Measurements from ENCODE around the gene POU4F2.

The POU4F2 gene

GRCh38 chr4:146638786-146639505 lies at the start of gene POU4F2:
Gene POU4F2, plus strand, starts transcription at chr4:146638893. Its CDS starts 248 bp downstream, at chr4:146639141.
- no peak for DNase-seq

DNA sequence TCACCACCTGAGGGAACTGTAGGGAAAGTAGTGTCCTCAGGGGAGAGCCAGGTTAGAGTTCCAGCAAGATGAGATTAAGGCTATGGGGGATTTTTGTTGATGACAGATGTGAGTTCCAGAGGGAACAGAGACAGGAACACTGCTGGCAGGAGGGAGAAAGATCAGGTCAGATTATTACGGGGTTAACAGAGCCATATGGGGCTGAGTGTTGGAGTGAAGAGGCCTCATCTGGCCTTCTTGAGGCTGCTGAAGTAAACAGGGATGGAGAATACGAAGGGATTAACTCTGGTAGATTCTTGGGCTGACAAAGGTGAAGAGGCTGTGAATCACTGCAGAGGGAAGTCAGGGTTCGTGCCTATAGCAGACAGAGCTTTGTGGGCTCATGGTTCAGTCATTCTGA lies 47.9 kb upstream of the POU4F2 start:
- DNase-seq: no peak

DNA sequence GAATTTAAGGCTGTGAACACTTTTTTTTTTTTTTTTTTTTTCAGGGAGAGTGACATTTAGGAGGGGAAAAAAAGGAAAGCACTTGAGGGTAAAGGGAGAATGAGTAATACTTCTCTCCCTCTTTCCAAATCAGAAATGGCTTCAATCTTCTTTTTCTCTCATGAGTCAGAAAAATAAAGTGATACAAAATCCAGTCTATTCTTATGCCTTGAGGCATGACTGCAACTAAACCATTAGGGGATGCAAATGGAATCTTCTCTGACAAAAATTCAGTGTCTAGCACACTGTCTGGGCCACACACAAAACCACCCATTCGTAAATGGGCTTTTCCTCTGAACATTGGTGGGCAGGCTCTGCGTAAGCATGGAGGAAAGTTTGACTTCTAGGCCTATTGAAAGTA lies 46.7 kb upstream of the POU4F2 start:
- no peak for DNase-seq

- DNase-seq: no peak
Measured at GRCh38 chr4:146632770-146633470, 5.8 kb upstream of the POU4F2 start.

DNA sequence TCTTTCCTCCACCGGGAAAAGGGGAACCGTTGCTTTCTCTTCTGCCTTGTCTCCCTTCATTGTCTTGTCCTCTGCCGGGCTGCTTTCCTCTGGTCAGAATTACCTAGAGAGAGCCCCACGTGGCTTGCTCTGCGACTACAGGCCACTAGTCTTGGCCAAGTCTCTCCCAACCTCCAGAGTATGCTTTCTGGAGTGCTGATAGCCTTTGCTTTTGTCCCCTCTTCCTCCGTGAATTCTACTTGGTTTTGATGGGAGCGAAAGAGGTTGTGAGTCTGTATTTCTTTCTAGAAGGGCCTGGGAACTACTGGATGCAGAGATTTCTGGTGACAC lies 5.3 kb upstream of the POU4F2 start:
- no peak for DNase-seq

DNA sequence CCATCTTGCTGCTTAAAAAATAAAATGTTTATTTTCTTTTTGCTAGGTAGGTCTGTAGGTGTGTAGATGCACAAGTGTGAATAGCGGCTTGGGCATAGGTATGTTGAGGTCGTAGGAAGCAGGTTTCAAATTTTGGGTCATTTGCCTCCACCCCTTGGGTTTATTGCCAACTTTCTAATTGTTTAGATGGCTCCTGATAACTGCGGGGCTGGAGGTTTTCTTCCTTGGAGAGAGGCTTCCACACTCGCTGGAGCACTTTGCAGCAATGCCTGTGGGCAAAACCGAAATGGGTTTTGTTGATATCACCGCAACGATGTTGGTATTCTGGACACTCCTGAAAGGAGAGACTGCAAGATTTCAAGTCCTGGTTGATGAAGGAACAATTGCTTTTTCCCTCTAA lies 3.9 kb upstream of the POU4F2 start:
- no peak for DNase-seq

DNA sequence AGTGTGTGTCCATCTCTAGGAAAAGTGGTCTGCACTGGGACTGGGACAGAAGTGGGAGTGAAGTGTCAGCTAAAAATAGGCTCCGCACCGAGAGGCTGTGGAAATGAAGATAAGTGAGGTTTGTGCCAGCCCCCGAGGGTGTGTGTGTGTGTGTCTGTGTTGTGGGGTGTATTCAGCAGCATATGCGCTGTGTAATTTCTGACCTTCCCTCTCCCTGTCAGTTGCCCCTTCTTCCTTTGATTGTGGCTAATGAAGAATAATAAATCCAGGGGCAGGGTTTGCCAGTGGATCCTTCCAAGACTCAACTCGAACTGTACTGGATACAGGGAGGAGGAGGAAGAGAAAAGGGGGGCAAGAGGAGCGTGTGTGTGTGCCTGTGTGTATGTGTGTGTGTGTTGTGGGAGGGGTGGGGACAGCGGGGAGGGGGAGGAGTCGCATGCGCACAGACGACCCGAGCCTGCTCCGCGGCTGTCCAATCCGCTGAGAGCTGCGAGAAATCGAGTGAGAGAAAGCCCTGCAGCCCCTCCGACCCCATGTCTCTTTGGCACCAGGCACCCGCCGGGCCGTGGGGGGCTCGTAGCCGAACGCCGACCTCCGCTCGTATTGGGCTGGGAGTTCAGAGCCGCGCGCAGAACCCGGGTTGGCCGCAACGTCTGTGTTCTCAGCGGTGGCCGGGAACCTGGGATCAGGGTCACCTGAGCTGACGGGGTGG lies 916 bp upstream of the POU4F2 start:
- DNase-seq: no peak

DNA sequence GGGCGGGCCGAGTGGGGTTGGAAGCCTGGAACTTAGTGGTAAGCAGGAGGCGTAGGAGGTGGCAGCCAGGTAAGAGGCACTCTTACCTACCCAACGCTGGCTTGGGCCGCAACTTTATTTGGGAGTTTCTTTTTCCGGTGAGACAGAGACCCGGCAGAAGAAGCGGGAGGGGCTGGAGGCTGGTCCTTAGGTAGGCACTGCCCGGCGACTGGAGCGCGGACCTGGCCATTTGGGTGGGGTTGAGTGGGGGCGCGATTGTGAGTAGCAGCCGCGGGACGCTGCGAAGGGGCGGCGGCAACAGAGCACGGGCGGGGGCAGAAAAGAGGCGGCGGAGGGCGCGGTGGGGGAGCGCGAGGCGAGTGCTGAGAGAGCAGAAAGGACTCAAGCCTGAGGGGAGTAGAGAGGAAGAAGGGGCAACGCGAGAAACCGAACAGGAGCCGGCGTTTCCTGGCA lies 334 bp upstream of the POU4F2 start:
- no peak for DNase-seq

- no peak for DNase-seq
Measured at GRCh38 chr4:146639506-146639932, 826 bp downstream of the POU4F2 start.

DNA sequence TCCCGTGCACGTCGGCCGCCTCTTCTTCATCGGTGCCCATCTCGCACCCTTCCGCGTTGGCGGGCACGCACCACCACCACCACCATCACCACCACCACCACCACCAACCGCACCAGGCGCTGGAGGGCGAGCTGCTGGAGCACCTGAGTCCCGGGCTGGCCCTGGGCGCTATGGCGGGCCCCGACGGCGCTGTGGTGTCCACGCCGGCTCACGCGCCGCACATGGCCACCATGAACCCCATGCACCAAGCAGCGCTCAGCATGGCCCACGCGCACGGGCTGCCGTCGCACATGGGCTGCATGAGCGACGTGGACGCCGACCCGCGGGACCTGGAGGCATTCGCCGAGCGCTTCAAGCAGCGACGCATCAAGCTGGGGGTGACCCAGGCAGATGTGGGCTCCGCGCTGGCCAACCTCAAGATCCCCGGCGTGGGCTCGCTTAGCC lies 1.4 kb downstream of the POU4F2 start:
- DNase-seq: no peak

DNA sequence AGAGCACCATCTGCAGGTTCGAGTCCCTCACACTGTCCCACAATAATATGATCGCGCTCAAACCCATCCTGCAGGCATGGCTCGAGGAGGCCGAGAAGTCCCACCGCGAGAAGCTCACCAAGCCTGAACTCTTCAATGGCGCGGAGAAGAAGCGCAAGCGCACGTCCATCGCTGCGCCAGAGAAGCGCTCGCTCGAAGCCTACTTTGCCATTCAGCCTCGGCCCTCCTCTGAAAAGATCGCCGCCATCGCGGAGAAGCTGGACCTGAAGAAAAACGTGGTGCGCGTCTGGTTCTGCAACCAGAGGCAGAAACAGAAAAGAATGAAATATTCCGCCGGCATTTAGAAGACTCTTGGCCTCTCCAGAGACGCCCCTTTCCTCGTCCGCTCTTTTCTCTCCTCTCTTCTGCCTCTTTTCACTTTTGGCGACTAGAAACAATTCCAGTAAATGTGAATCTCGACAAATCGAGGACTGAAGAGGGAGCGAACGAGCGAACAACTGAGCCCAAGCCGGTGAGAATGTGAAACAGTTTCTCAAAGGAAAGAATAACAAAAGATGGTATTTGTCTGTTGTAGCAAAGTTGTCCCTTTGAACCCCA lies 1.9 kb downstream of the POU4F2 start:
- DNase-seq: no peak

- DNase-seq: no peak
Measured at GRCh38 chr4:146641762-146642161, 3.1 kb downstream of the POU4F2 start.

DNA sequence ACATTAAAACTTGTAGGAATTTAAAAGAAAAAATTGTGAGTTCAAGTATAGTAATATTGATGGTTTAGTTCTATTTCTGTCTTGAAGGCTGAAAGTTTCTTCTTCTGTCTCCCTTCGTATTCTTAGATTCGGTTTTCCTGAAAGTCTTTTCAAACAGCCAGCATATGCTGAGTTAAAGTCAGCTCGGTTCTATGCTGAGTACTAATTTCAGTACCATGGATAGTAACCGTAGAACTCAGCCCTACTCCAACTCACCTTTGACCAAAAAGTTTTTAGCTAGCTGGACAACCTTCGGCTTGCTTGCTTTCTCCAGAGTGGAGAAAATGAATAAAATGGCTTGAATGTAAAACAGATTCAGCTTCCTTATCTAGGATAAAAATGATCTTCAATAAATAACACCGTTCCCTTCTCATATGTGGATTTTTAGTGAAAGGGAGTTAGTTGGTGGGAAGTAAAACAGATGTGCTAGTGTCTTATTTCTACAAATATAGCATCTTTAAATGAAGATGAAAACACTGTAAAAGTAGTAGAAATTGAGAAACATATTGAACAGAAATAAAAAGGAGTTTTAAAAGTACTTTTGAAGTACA lies 5.2 kb downstream of the POU4F2 start:
- DNase-seq: no peak

- DNase-seq: no peak
Measured at GRCh38 chr4:146645921-146646320, 7.2 kb downstream of the POU4F2 start.

DNA sequence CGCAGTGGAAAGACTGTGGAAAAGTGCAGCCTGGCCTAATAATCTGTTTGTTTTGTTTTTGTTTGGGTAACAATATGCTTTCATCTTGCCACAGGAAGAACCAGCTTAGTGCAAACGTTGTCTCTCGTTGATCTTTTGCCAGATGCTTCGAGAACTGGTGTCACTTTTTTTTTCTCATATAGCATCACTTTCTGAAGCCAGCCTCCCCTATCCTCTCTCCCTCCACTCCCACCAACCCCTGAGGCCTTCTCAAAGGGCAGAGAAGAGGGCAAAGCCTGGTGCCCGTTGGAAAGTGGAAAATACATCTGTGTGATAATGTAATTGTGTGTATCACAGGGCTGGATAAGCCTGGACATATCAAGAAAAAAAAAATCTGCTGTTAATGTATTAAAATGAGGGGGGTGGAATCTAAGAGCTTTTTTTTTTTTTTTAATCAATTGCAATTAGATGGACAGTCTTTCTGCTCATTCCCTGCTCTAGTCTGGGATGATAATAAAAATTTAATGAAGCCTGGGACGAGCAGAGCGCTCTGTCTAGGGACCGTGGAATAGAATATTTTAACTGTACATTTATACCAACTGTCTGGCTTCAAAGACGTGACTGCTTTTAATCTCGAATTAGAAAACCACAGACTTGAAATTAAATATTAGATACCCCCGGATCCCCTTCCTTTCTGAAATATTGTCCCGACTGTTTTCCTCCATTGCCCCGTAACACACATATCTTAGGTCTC lies 8.1 kb downstream of the POU4F2 start:
- DNase-seq: no peak

- DNase-seq: no peak
Measured at GRCh38 chr4:146647615-146648460, 9.1 kb downstream of the POU4F2 start.

GRCh38 chr4:146648461-146648783 lies 9.7 kb downstream of the POU4F2 start:
- no peak for DNase-seq

DNA sequence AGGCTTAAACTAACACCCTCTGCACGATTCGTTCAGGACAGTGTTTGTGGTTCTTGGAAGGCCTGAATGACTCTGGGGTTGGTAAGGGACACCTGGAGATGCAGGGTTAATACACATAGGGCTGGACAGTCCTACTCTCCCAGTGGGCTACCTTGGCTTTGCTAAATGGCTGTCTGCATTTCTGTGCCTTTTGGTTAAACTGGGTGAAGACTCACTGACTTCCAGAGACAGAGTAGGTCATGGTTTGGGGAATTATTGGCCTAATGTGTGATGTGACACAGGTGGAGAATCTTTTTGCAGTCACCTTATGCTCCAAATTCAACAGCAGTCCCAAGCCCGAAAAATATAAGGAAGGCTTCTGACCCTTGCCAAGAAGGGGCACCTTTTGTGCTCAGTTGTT lies 10.5 kb downstream of the POU4F2 start:
- DNase-seq: no peak

DNA sequence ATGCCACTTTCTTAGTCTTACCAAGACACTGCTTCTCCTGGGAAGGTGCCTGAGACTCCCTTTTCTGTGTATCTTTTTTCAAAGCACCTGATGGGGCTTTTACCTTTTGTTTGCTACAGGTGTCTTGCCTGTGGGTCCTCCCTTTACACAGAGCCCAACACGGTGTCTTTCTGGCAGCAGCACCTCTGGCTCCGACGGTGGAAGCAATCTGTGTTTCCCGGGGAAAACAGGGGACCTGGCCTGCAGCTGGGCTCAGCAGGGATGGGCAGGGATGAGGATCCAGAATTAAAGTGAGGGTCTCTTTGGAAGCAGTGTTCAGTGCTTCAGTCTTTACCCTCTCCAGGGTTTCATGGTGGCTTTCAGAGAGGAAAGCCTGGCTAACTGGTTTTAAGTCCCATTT lies 11.3 kb downstream of the POU4F2 start:
- no peak for DNase-seq

DNA sequence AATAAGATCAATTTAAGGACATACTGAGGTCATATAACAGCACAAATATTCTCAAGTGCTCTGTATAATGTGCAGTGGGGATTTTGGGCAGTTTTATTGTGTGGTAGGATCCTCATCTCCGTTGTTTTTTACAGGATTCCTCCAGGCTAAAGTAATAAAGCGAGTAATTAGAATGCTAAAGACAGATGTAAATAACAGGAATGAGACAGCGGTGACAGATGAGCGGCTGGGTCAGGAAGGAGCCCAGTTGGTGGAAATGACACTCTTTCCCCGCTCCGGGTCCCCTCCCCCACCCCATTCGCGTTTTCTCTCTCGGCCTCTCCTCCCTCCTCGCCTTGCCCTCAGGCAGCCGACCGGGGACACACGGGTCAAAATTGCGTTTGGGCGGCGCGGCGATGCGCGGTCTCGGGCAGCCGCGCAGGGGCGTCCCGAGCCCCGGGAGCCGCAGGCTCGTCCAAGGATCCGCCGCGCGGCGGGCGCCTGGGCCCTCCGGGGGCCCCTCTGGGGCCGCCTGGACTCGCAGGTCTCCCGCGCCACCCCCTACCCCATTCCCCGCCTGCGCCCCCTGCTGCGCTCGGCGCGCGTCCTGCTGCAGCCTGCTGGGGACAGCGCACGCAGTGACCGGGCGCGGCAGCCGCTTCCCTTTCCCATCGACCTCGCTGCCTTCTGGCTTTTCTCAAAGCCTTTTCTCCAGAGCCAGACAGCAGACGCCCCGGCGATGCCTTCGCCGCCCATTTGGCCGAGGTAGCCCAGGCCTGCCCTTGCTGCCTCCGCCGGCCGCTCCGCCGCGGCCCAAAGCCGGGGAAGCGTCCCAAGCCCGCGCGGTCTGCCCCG lies 16.2 kb downstream of the POU4F2 start:
- DNase-seq: no peak

- DNase-seq: no peak
Measured at GRCh38 chr4:146655521-146655856, 16.8 kb downstream of the POU4F2 start.

Measured in stimulated activated CD4-positive, alpha-beta T cell treated with anti-CD3 and anti-CD28 coated beads, Interleukin-2, amount 100 ng/mL, for 48 hours (primary cell).